RWPE2 (cell line): ENCODE measurements around the gene KMT2C.
"Not testable (repeated sequence)": the region's sequence is repeated elsewhere in the genome, so short reads cannot be mapped to it uniquely, and the experiment has no call there.

Experiments
- ATAC-seq: fragments of 200-7000 bp; cut with Tn5 transposase; 3 replicates; pipeline ENCODE4 v1.9.1; 2021; ENCODE audit warnings: low read depth
- DNase-seq: peaks from one replicate; pipeline ENCODE4 v3.0.0-alpha.2; 2020; ENCODE audit warnings: low spot score
- H3K27ac ChIP-seq: fragments of 450-650 bp; 2 replicates; pipeline ENCODE4 v1.5.1; 2017; ENCODE audit warnings: mild to moderate bottlenecking; ENCODE audit not compliant: poor library complexity, severe bottlenecking
- H3K27me3 ChIP-seq: fragments of 250-450 bp; sonication (Bioruptor Pico); 2 replicates; pipeline ENCODE4 v1.5.1; 2021; ENCODE audit warnings: mild to moderate bottlenecking, moderate library complexity; ENCODE audit not compliant: insufficient read depth, poor library complexity, severe bottlenecking
- H3K36me3 ChIP-seq: fragments of 250-450 bp; sonication (Bioruptor Pico); 2 replicates; pipeline ENCODE4 v1.5.1; 2020; ENCODE audit warnings: low read depth, mild to moderate bottlenecking, moderate library complexity
- H3K4me1 ChIP-seq: fragments of 250-450 bp; sonication (Bioruptor Pico); 2 replicates; pipeline ENCODE4 v1.5.1; 2021; ENCODE audit warnings: mild to moderate bottlenecking, moderate library complexity; ENCODE audit not compliant: insufficient read depth, poor library complexity, severe bottlenecking
- H3K4me3 ChIP-seq: fragments of 250-450 bp; sonication (Bioruptor Pico); 2 replicates; pipeline ENCODE4 v1.5.1; 2021; ENCODE audit warnings: mild to moderate bottlenecking, moderate library complexity; ENCODE audit not compliant: severe bottlenecking
- H3K9me3 ChIP-seq: fragments of 250-450 bp; sonication (Bioruptor Pico); 2 replicates; pipeline ENCODE4 v1.5.1; 2021; ENCODE audit warnings: mild to moderate bottlenecking, moderate library complexity; ENCODE audit not compliant: severe bottlenecking
- CTCF ChIP-seq: fragments of 450-650 bp; IDR thresholded peaks from one replicate; pipeline ENCODE4 v1.5.1; 2017; ENCODE audit warnings: mild to moderate bottlenecking, moderate library complexity; ENCODE audit not compliant: poor library complexity, severe bottlenecking

KMT2C gene

GRCh38 chr7:152459724-152460251, 24.0 kb upstream of the KMT2C start:
- TF ChIP-seq CTCF: no peak
- DNase-seq: no peak
- Histone ChIP-seq H3K4me3 (no peak overlapping the region), H3K27me3 (no peaks in the 10 kb centered on the region), H3K27ac (no peak overlapping the region), H3K9me3 (no peaks in the 10 kb centered on the region), H3K4me1 (no peaks in the 10 kb centered on the region), H3K36me3 (no peaks in the 10 kb centered on the region)
- no peak for ATAC-seq

- no peaks in the 10 kb centered on the region for H3K9me3 ChIP-seq
- no peaks in the 10 kb centered on the region for H3K4me1 ChIP-seq
- H3K27ac ChIP-seq: no peak overlapping the region
- H3K4me3 ChIP-seq: no peak overlapping the region
- DNase-seq: no peak
- ATAC-seq: no peak
- TF ChIP-seq CTCF: no peak
- H3K36me3 ChIP-seq: no peaks in the 10 kb centered on the region
- H3K27me3 ChIP-seq: no peaks in the 10 kb centered on the region
Measured at GRCh38 chr7:152451356-152451755, 15.6 kb upstream of the KMT2C start.

- DNase-seq, ATAC-seq, H3K27ac ChIP-seq, H3K36me3 ChIP-seq, H3K4me1 ChIP-seq, H3K27me3 ChIP-seq, H3K4me3 ChIP-seq, H3K9me3 ChIP-seq: not testable (repeated sequence)
Measured at GRCh38 chr7:152445386-152446008, 9.7 kb upstream of the KMT2C start.

- no peak for TF ChIP-seq CTCF
- no peak overlapping the region for H3K27ac ChIP-seq
- no peaks in the 10 kb centered on the region for H3K27me3 ChIP-seq
- H3K4me3 ChIP-seq: no peak overlapping the region
- no peak for DNase-seq
- no peaks in the 10 kb centered on the region for H3K4me1 ChIP-seq
- H3K9me3 ChIP-seq: no peaks in the 10 kb centered on the region
- no peak for ATAC-seq
- H3K36me3 ChIP-seq: no peaks in the 10 kb centered on the region
Measured at GRCh38 chr7:152443586-152443985, 7.8 kb upstream of the KMT2C start.

GRCh38 chr7:152442330-152442835, 6.6 kb upstream of the KMT2C start:
- Histone ChIP-seq H3K36me3 (no peaks in the 10 kb centered on the region), H3K27ac (no peak overlapping the region), H3K27me3 (no peaks in the 10 kb centered on the region), H3K4me3 (no peak overlapping the region), H3K9me3 (no peaks in the 10 kb centered on the region), H3K4me1 (peaks cover under 1% of the 10 kb centered on the region)
- DNase-seq (no peak), ATAC-seq (no peak)
- TF ChIP-seq CTCF: no peak

- not testable (repeated sequence) for ATAC-seq, DNase-seq
Measured at GRCh38 chr7:152441810-152442209, 6.0 kb upstream of the KMT2C start.

GRCh38 chr7:152441168-152441567, 5.4 kb upstream of the KMT2C start:
- not testable (repeated sequence) for H3K36me3 ChIP-seq, H3K27me3 ChIP-seq, DNase-seq, ATAC-seq, H3K4me1 ChIP-seq, H3K4me3 ChIP-seq, H3K9me3 ChIP-seq, H3K27ac ChIP-seq

More at GRCh38 chr7:152441810-152442209, 6.0 kb upstream of the KMT2C start:
- H3K4me3 ChIP-seq, H3K27ac ChIP-seq, H3K27me3 ChIP-seq, H3K4me1 ChIP-seq, H3K9me3 ChIP-seq, H3K36me3 ChIP-seq: not testable (repeated sequence)

GRCh38 chr7:152438017-152438416, 2.2 kb upstream of the KMT2C start:
- H3K27ac ChIP-seq, H3K4me1 ChIP-seq, ATAC-seq: not testable (repeated sequence)

More at GRCh38 chr7:152438017-152438416, 2.2 kb upstream of the KMT2C start:
- not testable (repeated sequence) for DNase-seq, H3K9me3 ChIP-seq, H3K36me3 ChIP-seq, H3K4me3 ChIP-seq, H3K27me3 ChIP-seq
